ENCODE measurements around the gene SPTLC3.

SPTLC3 gene

GRCh38 chr20:13183005-13183404 lies 174.2 kb downstream of the SPTLC3 start:
- TF ChIP-seq, protein P1, sequence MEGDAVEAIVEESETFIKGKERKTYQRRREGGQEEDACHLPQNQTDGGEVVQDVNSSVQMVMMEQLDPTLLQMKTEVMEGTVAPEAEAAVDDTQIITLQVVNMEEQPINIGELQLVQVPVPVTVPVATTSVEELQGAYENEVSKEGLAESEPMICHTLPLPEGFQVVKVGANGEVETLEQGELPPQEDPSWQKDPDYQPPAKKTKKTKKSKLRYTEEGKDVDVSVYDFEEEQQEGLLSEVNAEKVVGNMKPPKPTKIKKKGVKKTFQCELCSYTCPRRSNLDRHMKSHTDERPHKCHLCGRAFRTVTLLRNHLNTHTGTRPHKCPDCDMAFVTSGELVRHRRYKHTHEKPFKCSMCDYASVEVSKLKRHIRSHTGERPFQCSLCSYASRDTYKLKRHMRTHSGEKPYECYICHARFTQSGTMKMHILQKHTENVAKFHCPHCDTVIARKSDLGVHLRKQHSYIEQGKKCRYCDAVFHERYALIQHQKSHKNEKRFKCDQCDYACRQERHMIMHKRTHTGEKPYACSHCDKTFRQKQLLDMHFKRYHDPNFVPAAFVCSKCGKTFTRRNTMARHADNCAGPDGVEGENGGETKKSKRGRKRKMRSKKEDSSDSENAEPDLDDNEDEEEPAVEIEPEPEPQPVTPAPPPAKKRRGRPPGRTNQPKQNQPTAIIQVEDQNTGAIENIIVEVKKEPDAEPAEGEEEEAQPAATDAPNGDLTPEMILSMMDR (IDR thresholded peaks at IDR 0.05; ENCODE audit: low read depth, low read length): no peak
- DNase-seq (ENCODE audit: extremely low read depth, low read depth): no peak

DNA sequence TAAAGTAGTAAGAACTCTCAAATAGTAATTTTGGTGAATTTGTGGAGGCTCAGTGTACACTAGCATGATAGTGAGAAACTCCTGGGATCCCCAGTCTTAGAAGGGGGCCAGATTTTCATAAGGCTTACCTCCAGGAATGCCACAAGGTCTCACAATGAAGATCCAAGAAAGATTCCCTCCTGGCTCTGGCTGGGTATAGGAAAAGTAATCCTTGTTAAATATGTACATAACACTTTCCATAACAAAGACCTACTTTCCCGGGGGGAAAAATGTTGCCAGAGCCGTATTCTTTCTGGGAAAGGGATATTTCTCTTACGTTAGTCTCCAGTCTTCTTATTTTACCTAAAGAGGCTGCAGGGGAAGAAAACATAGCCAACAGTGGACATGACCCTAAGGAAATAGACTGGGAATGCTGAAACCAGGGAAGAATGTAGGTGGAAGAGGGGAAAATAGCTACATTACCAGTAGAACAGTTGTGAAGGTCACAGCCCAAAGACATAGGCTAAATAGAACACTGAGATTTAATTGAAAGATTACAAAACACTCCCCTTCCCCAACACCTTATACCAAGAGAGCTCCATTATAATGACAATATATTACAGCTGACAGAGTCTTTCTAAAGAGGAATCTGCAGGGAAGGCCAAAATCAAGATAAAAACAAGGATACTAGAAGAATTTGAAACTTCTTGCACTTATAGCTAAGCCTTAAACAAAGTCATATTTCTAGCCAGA lies 177.4 kb downstream of the SPTLC3 start:
- no peak for DNase-seq (ENCODE audit: extremely low read depth, low read depth)
- TF ChIP-seq, protein P1 (IDR thresholded peaks at IDR 0.05; ENCODE audit: low read depth, low read length): no peak

GRCh38 chr20:13187899-13188298 lies 179.1 kb downstream of the SPTLC3 start:
- no peak for DNase-seq (ENCODE audit: extremely low read depth, low read depth)
- TF ChIP-seq, protein P1 (IDR thresholded peaks at IDR 0.05; ENCODE audit: low read depth, low read length): no peak

DNA sequence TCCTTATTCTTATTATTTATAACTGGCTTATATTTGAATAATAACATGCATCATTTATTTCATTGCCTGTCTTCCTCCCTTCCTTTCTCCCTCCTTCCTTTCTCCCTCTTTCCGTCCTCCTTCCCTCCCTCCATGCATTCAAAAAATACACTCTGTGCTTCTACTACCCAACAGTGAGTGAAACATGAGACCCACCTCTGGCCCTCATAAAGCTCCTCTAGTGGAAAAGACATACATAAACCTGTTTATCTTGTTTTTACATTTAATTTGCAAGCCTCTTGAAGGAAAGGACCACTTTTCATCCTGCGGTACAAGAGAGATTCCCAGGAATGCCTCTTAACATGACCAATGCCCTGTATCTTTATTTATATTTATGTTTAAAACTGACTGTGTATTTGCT lies 190.5 kb downstream of the SPTLC3 start:
- no peak for DNase-seq (ENCODE audit: extremely low read depth, low read depth)
- TF ChIP-seq, protein P1 (IDR thresholded peaks at IDR 0.05; ENCODE audit: low read depth, low read length): no peak

DNA sequence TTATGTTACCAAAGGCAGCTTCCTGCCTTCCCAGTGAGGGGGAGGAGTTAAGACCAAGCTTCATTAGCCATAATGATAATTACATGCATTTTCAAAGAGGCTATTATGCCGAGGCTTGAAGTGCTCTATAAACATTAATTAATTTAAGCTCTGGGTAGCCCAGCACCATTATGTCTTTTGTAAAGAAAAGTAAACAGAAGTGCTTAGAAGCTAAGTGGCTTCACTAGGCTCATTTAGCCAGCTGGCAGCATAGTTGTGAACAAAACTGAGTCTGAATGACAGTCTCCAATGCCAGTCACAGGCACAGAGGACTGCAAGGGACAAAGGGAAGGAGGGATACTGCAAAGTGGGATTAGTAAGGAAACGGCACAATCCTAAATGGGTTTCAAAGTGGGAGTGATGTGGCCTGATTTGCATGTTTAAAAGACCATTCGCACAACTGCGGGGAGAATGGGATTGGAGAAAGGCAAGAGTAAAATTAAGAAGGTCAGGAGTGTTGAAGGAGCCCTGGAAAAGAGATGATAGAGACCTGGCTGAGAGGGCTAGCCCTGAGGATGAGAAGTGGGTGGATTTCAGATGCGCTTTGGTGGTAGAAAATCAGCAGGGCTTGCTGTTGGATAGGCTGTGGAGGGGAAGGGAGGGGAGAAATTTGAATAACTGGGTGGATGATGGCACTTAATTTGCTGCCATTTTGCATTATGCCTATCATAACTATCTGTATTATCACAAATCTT lies 192.2 kb downstream of the SPTLC3 start:
- no peak for DNase-seq (ENCODE audit: extremely low read depth, low read depth)
- TF ChIP-seq, protein P1 (IDR thresholded peaks at IDR 0.05; ENCODE audit: low read depth, low read length): no peak

DNA sequence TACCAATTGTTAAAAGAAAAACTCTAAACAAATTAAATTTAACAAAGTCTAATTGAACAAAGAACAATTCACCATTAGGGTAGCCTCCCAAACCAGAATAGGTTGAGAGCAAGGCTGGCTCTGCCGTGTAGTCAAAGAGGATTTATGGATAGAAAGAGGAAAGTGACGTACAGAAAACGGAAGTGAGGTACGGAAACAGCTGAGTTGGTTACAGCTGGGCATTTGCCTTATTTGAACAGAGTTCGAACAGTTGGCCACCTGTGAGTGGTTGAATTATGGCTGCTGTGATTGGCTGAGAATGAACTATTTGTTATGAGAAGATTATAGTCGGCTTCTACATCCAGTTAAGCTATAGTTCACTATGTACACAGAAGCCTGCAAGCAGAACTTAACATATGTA lies 193.8 kb downstream of the SPTLC3 start:
- DNase-seq (ENCODE audit: extremely low read depth, low read depth): no peak
- TF ChIP-seq, protein P1 (IDR thresholded peaks at IDR 0.05; ENCODE audit: low read depth, low read length): no peak

- DNase-seq (ENCODE audit: extremely low read depth, low read depth): no peak
Observed at GRCh38 chr20:13205425-13205824, 196.7 kb downstream of the SPTLC3 start.

More at GRCh38 chr20:13205425-13205824, 196.7 kb downstream of the SPTLC3 start:
- TF ChIP-seq, protein P1 (IDR thresholded peaks at IDR 0.05; ENCODE audit: low read depth, low read length): no peak

Data from AG09319 (cell line).